ENCODE data around the gene PLCH1.

GRCh38 chr3:155763870-155764463, 19.1 kb upstream of the PLCH1 start:
- TF ChIP-seq SUZ12 (IDR thresholded peaks at IDR 0.05; ENCODE audit: unreplicated experiment): no peak
- no peak for TF ChIP-seq NR2C2 (IDR thresholded peaks at IDR 0.05; ENCODE audit: borderline replicate concordance, control insufficient read depth, insufficient read length, low read depth)
- TF ChIP-seq ZBTB40 (IDR thresholded peaks at IDR 0.05; ENCODE audit: borderline replicate concordance): no peak
- TF ChIP-seq CTCF (IDR thresholded peaks at IDR 0.05 in 2 of 3, conservative IDR thresholded peaks at IDR 0.05 in 1 of 3; ENCODE audit: control insufficient read depth in 2 of 3, extremely low read depth in 1 of 3, insufficient read depth in 1 of 3, low read depth in 3 of 3, low read length in 3 of 3): no peak
- no peak for TF ChIP-seq EZH2 (IDR thresholded peaks at IDR 0.05; ENCODE audit: borderline replicate concordance, control insufficient read depth, low read depth, low read length)
- TF ChIP-seq MXI1 (IDR thresholded peaks at IDR 0.05; ENCODE audit: low read depth, low read length): no peak
- no peak for TF ChIP-seq ZNF384 (IDR thresholded peaks at IDR 0.05; ENCODE audit: borderline replicate concordance, low read depth, low read length)
- TF ChIP-seq E2F8 (IDR thresholded peaks at IDR 0.05; ENCODE audit: low read depth, partially characterized antibody): no peak
- no peak for TF ChIP-seq HCFC1 (IDR thresholded peaks at IDR 0.05; ENCODE audit: low read length)
